ENCODE data around the gene TSHZ2. TPM values are rescaled to one million over a fixed set of nuclear protein-coding genes. Genes with fewer than 3 reads are reported as not detected.

The TSHZ2 gene
- total and polyA plus RNA-seq, 9 of the 15 experiments (the other 6 are each of a cell fraction or from before 2014, with no cell fraction given) = 0.03 to 0.20 (median 0.05) TPM; not detected in 4

DNA sequence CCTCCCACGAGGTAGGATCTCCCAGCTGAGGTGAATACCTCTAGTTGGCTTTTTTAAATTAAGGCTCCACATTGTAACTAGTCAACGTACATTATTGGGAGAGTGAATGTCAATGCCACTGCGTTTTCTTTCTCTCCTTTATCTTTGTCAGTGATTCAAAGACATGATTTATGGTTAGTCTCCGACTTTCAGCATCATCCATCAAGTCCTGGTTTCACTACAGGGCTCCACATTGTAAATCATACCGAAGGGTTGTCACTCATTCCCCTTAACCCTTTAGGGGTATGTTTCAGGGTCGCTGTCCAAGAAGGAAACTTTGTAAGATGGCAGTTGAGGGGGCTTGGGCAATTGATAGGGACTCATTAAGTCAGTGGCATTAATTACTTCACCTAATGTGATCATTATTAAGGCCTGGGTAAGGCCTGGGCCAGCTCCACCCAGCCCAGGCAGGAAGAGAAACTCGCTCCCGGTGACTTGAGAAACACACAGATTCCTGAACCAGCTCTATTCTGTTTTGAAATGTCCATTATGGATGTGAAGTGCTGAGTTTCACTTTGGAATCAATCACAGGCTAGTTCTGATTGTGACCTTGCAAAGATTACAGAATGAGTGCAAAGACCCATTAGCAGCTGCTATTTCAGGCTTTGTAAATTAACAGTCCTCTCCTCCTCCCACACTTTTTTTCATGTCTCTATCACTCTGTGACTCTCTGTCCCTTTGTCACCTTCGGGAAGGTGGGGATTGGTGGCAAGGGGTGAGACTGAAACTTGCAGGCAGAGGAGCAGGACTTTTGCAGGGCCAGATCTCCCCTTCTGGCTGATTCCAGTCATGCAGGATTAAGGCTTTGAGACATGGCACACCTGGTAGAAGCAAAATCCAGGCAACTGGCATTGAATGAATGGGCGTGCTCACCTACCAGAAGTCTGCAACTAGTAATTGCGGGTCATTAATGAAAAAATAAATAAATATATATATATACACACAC lies 222.4 kb downstream of the TSHZ2 start (continued):
- TF ChIP-seq MEIS2 (IDR thresholded peaks at IDR 0.05; ENCODE audit: partially characterized antibody) (peak; percentile 98), TFAM (CRISPR knock-in tag; conservative IDR thresholded peaks at IDR 0.05) (no peak), ZNF57 (CRISPR knock-in tag; IDR thresholded peaks at IDR 0.05) (no peak), SIN3A (IDR thresholded peaks at IDR 0.05; ENCODE audit: borderline replicate concordance in 2 of 2, control insufficient read depth in 1 of 2, low read depth in 2 of 2, low read length in 2 of 2) (no peak), ARHGAP35 (IDR thresholded peaks at IDR 0.05; ENCODE audit: partially characterized antibody) (peak; percentile 93), ZBTB8A (IDR thresholded peaks at IDR 0.05; ENCODE audit: partially characterized antibody) (no peak), GABPB2 (CRISPR knock-in tag; conservative IDR thresholded peaks at IDR 0.05) (no peak), EZH2 (IDR thresholded peaks at IDR 0.05; ENCODE audit: borderline replicate concordance, low read depth, low read length) (no peak), ZNF212 (CRISPR knock-in tag; IDR thresholded peaks at IDR 0.05) (no peak), GATAD2B (IDR thresholded peaks at IDR 0.05; ENCODE audit: borderline replicate concordance) (no peak), CBX8 (IDR thresholded peaks at IDR 0.05; ENCODE audit: borderline replicate concordance, extremely low read depth, low read depth, low read length, poor library complexity, severe bottlenecking) (no peak)
- TF ChIP-seq, protein P1, sequence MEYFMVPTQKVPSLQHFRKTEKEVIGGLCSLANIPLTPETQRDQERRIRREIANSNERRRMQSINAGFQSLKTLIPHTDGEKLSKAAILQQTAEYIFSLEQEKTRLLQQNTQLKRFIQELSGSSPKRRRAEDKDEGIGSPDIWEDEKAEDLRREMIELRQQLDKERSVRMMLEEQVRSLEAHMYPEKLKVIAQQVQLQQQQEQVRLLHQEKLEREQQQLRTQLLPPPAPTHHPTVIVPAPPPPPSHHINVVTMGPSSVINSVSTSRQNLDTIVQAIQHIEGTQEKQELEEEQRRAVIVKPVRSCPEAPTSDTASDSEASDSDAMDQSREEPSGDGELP (CRISPR knock-in tag; IDR thresholded peaks at IDR 0.05; ENCODE audit: borderline replicate concordance) = no peak
- TF ChIP-seq, protein P2, sequence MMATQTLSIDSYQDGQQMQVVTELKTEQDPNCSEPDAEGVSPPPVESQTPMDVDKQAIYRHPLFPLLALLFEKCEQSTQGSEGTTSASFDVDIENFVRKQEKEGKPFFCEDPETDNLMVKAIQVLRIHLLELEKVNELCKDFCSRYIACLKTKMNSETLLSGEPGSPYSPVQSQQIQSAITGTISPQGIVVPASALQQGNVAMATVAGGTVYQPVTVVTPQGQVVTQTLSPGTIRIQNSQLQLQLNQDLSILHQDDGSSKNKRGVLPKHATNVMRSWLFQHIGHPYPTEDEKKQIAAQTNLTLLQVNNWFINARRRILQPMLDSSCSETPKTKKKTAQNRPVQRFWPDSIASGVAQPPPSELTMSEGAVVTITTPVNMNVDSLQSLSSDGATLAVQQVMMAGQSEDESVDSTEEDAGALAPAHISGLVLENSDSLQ (IDR thresholded peaks at IDR 0.05) = peak; percentile 93
- TF ChIP-seq, protein P3, sequence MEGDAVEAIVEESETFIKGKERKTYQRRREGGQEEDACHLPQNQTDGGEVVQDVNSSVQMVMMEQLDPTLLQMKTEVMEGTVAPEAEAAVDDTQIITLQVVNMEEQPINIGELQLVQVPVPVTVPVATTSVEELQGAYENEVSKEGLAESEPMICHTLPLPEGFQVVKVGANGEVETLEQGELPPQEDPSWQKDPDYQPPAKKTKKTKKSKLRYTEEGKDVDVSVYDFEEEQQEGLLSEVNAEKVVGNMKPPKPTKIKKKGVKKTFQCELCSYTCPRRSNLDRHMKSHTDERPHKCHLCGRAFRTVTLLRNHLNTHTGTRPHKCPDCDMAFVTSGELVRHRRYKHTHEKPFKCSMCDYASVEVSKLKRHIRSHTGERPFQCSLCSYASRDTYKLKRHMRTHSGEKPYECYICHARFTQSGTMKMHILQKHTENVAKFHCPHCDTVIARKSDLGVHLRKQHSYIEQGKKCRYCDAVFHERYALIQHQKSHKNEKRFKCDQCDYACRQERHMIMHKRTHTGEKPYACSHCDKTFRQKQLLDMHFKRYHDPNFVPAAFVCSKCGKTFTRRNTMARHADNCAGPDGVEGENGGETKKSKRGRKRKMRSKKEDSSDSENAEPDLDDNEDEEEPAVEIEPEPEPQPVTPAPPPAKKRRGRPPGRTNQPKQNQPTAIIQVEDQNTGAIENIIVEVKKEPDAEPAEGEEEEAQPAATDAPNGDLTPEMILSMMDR (IDR thresholded peaks at IDR 0.05 in 2 of 3, conservative IDR thresholded peaks at IDR 0.05 in 1 of 3; ENCODE audit: insufficient read depth in 2 of 3, low read depth in 1 of 3, low read length in 3 of 3) = peak in 1 of 3 experiments; percentile 21; a peak in 1 of 6 replicates
- TF ChIP-seq, protein P4, sequence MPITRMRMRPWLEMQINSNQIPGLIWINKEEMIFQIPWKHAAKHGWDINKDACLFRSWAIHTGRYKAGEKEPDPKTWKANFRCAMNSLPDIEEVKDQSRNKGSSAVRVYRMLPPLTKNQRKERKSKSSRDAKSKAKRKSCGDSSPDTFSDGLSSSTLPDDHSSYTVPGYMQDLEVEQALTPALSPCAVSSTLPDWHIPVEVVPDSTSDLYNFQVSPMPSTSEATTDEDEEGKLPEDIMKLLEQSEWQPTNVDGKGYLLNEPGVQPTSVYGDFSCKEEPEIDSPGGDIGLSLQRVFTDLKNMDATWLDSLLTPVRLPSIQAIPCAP (CRISPR knock-in tag; IDR thresholded peaks at IDR 0.05; ENCODE audit: borderline replicate concordance) = no peak
- TF ChIP-seq, protein P5, sequence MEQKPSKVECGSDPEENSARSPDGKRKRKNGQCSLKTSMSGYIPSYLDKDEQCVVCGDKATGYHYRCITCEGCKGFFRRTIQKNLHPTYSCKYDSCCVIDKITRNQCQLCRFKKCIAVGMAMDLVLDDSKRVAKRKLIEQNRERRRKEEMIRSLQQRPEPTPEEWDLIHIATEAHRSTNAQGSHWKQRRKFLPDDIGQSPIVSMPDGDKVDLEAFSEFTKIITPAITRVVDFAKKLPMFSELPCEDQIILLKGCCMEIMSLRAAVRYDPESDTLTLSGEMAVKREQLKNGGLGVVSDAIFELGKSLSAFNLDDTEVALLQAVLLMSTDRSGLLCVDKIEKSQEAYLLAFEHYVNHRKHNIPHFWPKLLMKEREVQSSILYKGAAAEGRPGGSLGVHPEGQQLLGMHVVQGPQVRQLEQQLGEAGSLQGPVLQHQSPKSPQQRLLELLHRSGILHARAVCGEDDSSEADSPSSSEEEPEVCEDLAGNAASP (IDR thresholded peaks at IDR 0.05) = no peak
- TF ChIP-seq, protein P6, sequence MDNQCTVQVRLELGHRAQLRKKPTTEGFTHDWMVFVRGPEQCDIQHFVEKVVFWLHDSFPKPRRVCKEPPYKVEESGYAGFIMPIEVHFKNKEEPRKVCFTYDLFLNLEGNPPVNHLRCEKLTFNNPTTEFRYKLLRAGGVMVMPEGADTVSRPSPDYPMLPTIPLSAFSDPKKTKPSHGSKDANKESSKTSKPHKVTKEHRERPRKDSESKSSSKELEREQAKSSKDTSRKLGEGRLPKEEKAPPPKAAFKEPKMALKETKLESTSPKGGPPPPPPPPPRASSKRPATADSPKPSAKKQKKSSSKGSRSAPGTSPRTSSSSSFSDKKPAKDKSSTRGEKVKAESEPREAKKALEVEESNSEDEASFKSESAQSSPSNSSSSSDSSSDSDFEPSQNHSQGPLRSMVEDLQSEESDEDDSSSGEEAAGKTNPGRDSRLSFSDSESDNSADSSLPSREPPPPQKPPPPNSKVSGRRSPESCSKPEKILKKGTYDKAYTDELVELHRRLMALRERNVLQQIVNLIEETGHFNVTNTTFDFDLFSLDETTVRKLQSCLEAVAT (IDR thresholded peaks at IDR 0.05) = no peak
